ENCODE data around the gene MSX1. TPM values are rescaled to one million over a fixed set of nuclear protein-coding genes. Genes with fewer than 3 reads are reported as not detected.

The MSX1 gene
- total RNA-seq, 1 experiment from 2014 or later: not detected

DNA sequence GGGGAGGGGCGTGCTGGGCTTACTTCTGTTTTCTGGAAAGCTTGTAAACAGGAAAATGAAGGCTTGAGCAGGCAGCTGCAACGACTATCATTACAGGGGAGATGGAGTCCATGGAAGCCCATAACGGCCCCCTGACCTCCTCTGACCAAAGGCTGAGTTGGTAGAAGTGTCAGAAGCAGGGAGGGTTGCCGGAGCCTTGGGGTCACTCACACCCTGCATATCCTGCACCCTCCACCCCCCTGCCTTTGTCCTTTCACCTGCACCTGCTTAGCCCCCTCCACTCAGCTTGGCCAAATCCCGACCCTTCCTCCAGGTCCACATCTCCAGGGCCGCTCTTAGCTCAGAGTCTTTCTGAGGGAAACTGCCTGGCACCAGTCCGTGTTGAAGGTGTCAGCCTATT, 12.5 kb upstream of the MSX1 start:
- no peaks in the 10 kb centered on the region for H4K20me1 ChIP-seq (ENCODE audit: insufficient read depth)
- CTCF ChIA-PET: no interaction called here
- no peaks in the 10 kb centered on the region for H3K27me3 ChIP-seq (ENCODE audit: insufficient read depth, low read depth)
- TF ChIP-seq, protein P1, sequence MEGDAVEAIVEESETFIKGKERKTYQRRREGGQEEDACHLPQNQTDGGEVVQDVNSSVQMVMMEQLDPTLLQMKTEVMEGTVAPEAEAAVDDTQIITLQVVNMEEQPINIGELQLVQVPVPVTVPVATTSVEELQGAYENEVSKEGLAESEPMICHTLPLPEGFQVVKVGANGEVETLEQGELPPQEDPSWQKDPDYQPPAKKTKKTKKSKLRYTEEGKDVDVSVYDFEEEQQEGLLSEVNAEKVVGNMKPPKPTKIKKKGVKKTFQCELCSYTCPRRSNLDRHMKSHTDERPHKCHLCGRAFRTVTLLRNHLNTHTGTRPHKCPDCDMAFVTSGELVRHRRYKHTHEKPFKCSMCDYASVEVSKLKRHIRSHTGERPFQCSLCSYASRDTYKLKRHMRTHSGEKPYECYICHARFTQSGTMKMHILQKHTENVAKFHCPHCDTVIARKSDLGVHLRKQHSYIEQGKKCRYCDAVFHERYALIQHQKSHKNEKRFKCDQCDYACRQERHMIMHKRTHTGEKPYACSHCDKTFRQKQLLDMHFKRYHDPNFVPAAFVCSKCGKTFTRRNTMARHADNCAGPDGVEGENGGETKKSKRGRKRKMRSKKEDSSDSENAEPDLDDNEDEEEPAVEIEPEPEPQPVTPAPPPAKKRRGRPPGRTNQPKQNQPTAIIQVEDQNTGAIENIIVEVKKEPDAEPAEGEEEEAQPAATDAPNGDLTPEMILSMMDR (conservative IDR thresholded peaks at IDR 0.05): no peak
- no peak for TF ChIP-seq EZH2 (IDR thresholded peaks at IDR 0.05; ENCODE audit: low read depth)
- no peak overlapping the region for H3K27ac ChIP-seq
- H3K9me3 ChIP-seq (ENCODE audit: insufficient read depth, low read depth): no peaks in the 10 kb centered on the region
- no peak overlapping the region for H3K4me3 ChIP-seq
- H3K9me2 ChIP-seq (ENCODE audit: insufficient read depth): no peaks in the 10 kb centered on the region
- H3F3A ChIP-seq (ENCODE audit: insufficient read depth, low read depth): no peaks in the 10 kb centered on the region
- no peaks in the 10 kb centered on the region for H3K79me2 ChIP-seq (ENCODE audit: low read depth)
- BruUV-seq (replicated peaks): no TSS peak
- intact Hi-C loops (cut with micrococcal nuclease; ENCODE audit: unreplicated experiment): no loop called here
- POLR2A ChIA-PET (ENCODE audit: unreplicated experiment): no interaction called here
- no peaks in the 10 kb centered on the region for H3K36me3 ChIP-seq (ENCODE audit: low read depth)
- no peaks in the 10 kb centered on the region for H3K4me1 ChIP-seq (replicated peaks; ENCODE audit: insufficient read depth)
- no peak for DNase-seq
- no peak overlapping the region for H3K4me2 ChIP-seq
- H2AFZ ChIP-seq: no peak overlapping the region

DNA sequence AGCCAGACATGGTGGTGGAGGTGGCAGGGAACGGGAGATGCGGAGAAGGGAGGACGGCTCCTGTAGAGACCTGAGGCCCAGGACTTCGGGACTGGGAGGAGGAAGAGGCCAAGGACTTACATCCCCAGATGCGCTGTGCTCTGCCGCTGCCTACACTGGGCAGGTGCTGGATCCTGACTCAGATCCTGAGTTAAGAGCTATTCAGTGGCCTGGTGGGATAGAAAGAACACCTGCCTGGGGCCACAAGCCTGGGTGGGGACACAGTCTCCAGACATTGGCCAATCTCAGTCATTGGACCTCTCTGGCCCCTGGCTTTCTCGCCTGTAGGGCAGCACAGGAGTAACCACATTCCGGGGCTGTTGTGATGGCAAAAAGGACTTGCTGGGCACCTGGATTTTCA, 10.9 kb upstream of the MSX1 start:
- DNase-seq: no peak
- Histone ChIP-seq H3K4me2 (no peak overlapping the region), H3K79me2 (ENCODE audit: low read depth) (no peaks in the 10 kb centered on the region), H2AFZ (no peak overlapping the region), H3F3A (ENCODE audit: insufficient read depth, low read depth) (no peaks in the 10 kb centered on the region), H3K27me3 (ENCODE audit: insufficient read depth, low read depth) (no peaks in the 10 kb centered on the region), H3K9me2 (ENCODE audit: insufficient read depth) (no peaks in the 10 kb centered on the region), H3K9me3 (ENCODE audit: insufficient read depth, low read depth) (no peaks in the 10 kb centered on the region), H3K36me3 (ENCODE audit: low read depth) (no peaks in the 10 kb centered on the region), H3K4me1 (replicated peaks; ENCODE audit: insufficient read depth) (no peaks in the 10 kb centered on the region), H3K4me3 (no peak overlapping the region), H3K27ac (no peak overlapping the region), H4K20me1 (ENCODE audit: insufficient read depth) (no peaks in the 10 kb centered on the region)
- intact Hi-C loops (cut with micrococcal nuclease; ENCODE audit: unreplicated experiment): no loop called here
- BruUV-seq (replicated peaks): no TSS peak
- CTCF ChIA-PET: no interaction called here
- POLR2A ChIA-PET (ENCODE audit: unreplicated experiment): no interaction called here
- no peak for TF ChIP-seq EZH2 (IDR thresholded peaks at IDR 0.05; ENCODE audit: low read depth)
- TF ChIP-seq, protein P1 (conservative IDR thresholded peaks at IDR 0.05): no peak

DNA sequence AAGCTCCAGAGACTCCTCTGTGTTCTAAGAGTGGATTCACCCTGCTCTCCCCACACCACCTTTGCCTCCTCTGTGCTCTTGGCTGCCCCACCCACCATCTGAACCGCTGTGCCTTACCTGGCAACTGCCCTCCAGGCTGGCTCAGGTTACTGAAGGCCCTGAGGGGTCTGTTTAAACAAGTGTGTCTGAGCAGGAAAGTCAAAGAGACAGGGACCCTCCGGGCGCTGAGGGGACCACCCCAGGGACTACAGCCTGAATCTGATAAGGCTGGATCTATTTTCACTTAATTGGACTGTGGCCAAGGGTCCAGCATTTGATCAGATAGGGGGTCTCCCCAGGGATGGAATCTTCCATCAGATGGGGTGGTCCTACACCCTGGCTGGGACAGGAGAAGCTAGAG, 10.4 kb upstream of the MSX1 start:
- no peak overlapping the region for H2AFZ ChIP-seq
- no peaks in the 10 kb centered on the region for H3F3A ChIP-seq (ENCODE audit: insufficient read depth, low read depth)
- H3K79me2 ChIP-seq (ENCODE audit: low read depth): no peaks in the 10 kb centered on the region
- CTCF ChIA-PET: no interaction called here
- no peak overlapping the region for H3K4me2 ChIP-seq
- H3K4me3 ChIP-seq: no peak overlapping the region
- H3K4me1 ChIP-seq (replicated peaks; ENCODE audit: insufficient read depth): no peaks in the 10 kb centered on the region
- H3K36me3 ChIP-seq (ENCODE audit: low read depth): no peaks in the 10 kb centered on the region
- intact Hi-C loops (cut with micrococcal nuclease; ENCODE audit: unreplicated experiment): no loop called here
- no peaks in the 10 kb centered on the region for H3K27me3 ChIP-seq (ENCODE audit: insufficient read depth, low read depth)
- no peaks in the 10 kb centered on the region for H3K9me2 ChIP-seq (ENCODE audit: insufficient read depth)
- no peak overlapping the region for H3K27ac ChIP-seq
- POLR2A ChIA-PET (ENCODE audit: unreplicated experiment): no interaction called here
- TF ChIP-seq, protein P1 (conservative IDR thresholded peaks at IDR 0.05): no peak
- no peak for TF ChIP-seq EZH2 (IDR thresholded peaks at IDR 0.05; ENCODE audit: low read depth)
- BruUV-seq (replicated peaks): no TSS peak
- H4K20me1 ChIP-seq (ENCODE audit: insufficient read depth): no peaks in the 10 kb centered on the region
- H3K9me3 ChIP-seq (ENCODE audit: insufficient read depth, low read depth): no peaks in the 10 kb centered on the region
- DNase-seq: no peak
